ENCODE results near the gene KIFC1. TPM values are rescaled to one million over a fixed set of nuclear protein-coding genes. Genes with fewer than 3 reads are reported as not detected.

Gene KIFC1
- total RNA-seq, 2 donors from 2014 or later = 0.31 to 1.9 TPM

- DNase-seq = no peak
- intact Hi-C loops (cut with DNase I) = no loop called here
- no peak for ATAC-seq
These were observed 13.8 kb downstream of the KIFC1 start for GRCh38 chr6:33405386-33405940.

- ATAC-seq (no peak), DNase-seq (no peak)
- intact Hi-C loops (cut with DNase I) = no loop called here
These were observed 14.5 kb downstream of the KIFC1 start for GRCh38 chr6:33406126-33406525.

GRCh38 chr6:33407132-33407718 lies 15.6 kb downstream of the KIFC1 start:
- no peak for ATAC-seq
- no peak for DNase-seq
- intact Hi-C loops (cut with DNase I) = no loop called here

- DNase-seq (peak; percentile 98), ATAC-seq (peak; percentile 93 to 94)
- intact Hi-C loops (cut with DNase I) = no loop called here
These were observed 18.6 kb downstream of the KIFC1 start for GRCh38 chr6:33410050-33410710.

GRCh38 chr6:33410711-33411631 lies 19.3 kb downstream of the KIFC1 start, which contains the start of gene PHF1:
Gene PHF1 (plus strand): TSS chr6:33411014. CDS start chr6:33412264, 1,250 bp downstream.
- peak; percentile 78 for DNase-seq
- peak; percentile 70 to 79 for ATAC-seq
- intact Hi-C loops (cut with DNase I) = no loop called here

GRCh38 chr6:33411632-33412005 lies 20.0 kb downstream of the KIFC1 start:
- DNase-seq (no peak), ATAC-seq (no peak)
- intact Hi-C loops (cut with DNase I) = no loop called here

GRCh38 chr6:33412140-33413009 lies 20.8 kb downstream of the KIFC1 start:
- DNase-seq = no peak
- intact Hi-C loops (cut with DNase I) = no loop called here
- no peak for ATAC-seq

- intact Hi-C loops (cut with DNase I) = no loop called here
- no peak for DNase-seq
These were observed 21.9 kb downstream of the KIFC1 start for GRCh38 chr6:33413241-33414120.

GRCh38 chr6:33414592-33415271 lies 23.1 kb downstream of the KIFC1 start:
- intact Hi-C loops (cut with DNase I) = no loop called here
- ATAC-seq = no peak
- no peak for DNase-seq

More at GRCh38 chr6:33413241-33414120, 21.9 kb downstream of the KIFC1 start:
- no peak for ATAC-seq

- DNase-seq (no peak), ATAC-seq (no peak)
- intact Hi-C loops (cut with DNase I) = no loop called here
These were observed 24.2 kb downstream of the KIFC1 start for GRCh38 chr6:33415831-33416230.

GRCh38 chr6:33416386-33417127 lies 24.9 kb downstream of the KIFC1 start:
- DNase-seq = no peak
- no peak for ATAC-seq
- intact Hi-C loops (cut with DNase I) = no loop called here

- intact Hi-C loops (cut with DNase I) = no loop called here
- ATAC-seq = peak in 1 of 2 donors; percentile 33
These were observed 25.7 kb downstream of the KIFC1 start for GRCh38 chr6:33417128-33417902.

GRCh38 chr6:33417903-33418689 lies 26.5 kb downstream of the KIFC1 start, which contains the start of gene CUTA:
Gene CUTA (minus strand): TSS chr6:33418107. CDS start chr6:33418000, 107 bp downstream.
- intact Hi-C loops (cut with DNase I) = no loop called here
- ATAC-seq = peak; percentile 94 to 95
- peak; percentile 100 for DNase-seq

More at GRCh38 chr6:33417128-33417902, 25.7 kb downstream of the KIFC1 start:
- DNase-seq = no peak

GRCh38 chr6:33418690-33419291 lies 27.2 kb downstream of the KIFC1 start:
- ATAC-seq (peak; percentile 1 to 2), DNase-seq (no peak)
- intact Hi-C loops (cut with DNase I) = no loop called here

Measured in left cardiac atrium (tissue), 4 donors.